Ishikawa (cell line): ENCODE results near the gene CASK.

Experiments
- CEBPB ChIP-seq: IDR thresholded peaks from 2 replicates; pipeline ENCODE4 v1.6.1; 2012
- CREB1 ChIP-seq: IDR thresholded peaks from 2 replicates; pipeline ENCODE4 v1.6.1; 2012; ENCODE audit warnings: low read depth
- EGR1 ChIP-seq: IDR thresholded peaks from 2 replicates; pipeline ENCODE4 v1.6.1; 2012
- EP300 ChIP-seq: IDR thresholded peaks from 2 replicates; pipeline ENCODE4 v1.6.1; 2012; ENCODE audit warnings: borderline replicate concordance
- FOXM1 ChIP-seq: IDR thresholded peaks from 2 replicates; pipeline ENCODE4 v1.6.1; 2012; ENCODE audit warnings: low read depth, borderline replicate concordance
- NFIC ChIP-seq: IDR thresholded peaks from 2 replicates; pipeline ENCODE4 v1.6.1; 2012
- RAD21 ChIP-seq: IDR thresholded peaks from 2 replicates; pipeline ENCODE4 v1.6.1; 2012; ENCODE audit warnings: low read depth
- TAF1 ChIP-seq: IDR thresholded peaks from 2 replicates; pipeline ENCODE4 v1.6.1; 2012; ENCODE audit warnings: low read depth, mild to moderate bottlenecking
- TCF12 ChIP-seq: IDR thresholded peaks from 2 replicates; pipeline ENCODE4 v1.6.1; 2012; ENCODE audit warnings: low read depth
- TEAD4 ChIP-seq: IDR thresholded peaks from 2 replicates; pipeline ENCODE4 v1.6.1; 2012
- YY1 ChIP-seq: IDR thresholded peaks from 2 replicates; pipeline ENCODE4 v1.6.1; 2012; ENCODE audit warnings: low read depth
- ZBTB7A ChIP-seq: IDR thresholded peaks from 2 replicates; pipeline ENCODE4 v1.6.1; 2012; ENCODE audit warnings: low read depth
- TF ChIP-seq, protein P1 (sequence below): IDR thresholded peaks from 2 replicates; pipeline ENCODE4 v1.6.1; 2012
- TF ChIP-seq, protein P2 (sequence below): IDR thresholded peaks from 2 replicates; pipeline ENCODE4 v1.6.1; 2012; ENCODE audit warnings: low read depth, mild to moderate bottlenecking
- TF ChIP-seq, protein P3 (sequence below): IDR thresholded peaks from 2 replicates; pipeline ENCODE4 v1.6.1; 2012

Gene CASK

DNA sequence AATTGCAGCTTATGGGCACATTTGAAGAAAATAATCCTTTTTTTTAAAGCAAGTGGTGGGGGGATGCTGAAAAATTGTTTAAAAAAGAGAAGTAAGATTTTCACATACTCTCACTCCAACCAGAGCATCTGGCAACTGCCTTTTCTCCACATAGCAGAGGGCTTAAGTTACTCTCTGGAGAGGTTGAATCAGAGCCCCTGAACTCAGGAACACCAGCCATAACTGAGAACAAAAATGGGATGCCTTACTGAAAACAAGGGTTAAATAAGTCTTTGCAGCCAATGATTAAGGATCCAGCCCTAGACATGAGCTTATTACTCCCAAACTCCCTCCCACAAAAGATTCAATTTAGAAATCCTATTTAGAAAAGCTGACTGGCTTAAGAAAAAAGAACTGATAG, 27.5 kb downstream of the CASK start:
- TF ChIP-seq TEAD4 (no peak), CEBPB (no peak), EGR1 (no peak), TCF12 (no peak), TAF1 (no peak), CREB1 (no peak), RAD21 (no peak), FOXM1 (no peak), EP300 (no peak), ZBTB7A (no peak)
- TF ChIP-seq, protein P1, sequence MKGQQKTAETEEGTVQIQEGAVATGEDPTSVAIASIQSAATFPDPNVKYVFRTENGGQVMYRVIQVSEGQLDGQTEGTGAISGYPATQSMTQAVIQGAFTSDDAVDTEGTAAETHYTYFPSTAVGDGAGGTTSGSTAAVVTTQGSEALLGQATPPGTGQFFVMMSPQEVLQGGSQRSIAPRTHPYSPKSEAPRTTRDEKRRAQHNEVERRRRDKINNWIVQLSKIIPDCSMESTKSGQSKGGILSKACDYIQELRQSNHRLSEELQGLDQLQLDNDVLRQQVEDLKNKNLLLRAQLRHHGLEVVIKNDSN = no peak
- TF ChIP-seq, protein P2, sequence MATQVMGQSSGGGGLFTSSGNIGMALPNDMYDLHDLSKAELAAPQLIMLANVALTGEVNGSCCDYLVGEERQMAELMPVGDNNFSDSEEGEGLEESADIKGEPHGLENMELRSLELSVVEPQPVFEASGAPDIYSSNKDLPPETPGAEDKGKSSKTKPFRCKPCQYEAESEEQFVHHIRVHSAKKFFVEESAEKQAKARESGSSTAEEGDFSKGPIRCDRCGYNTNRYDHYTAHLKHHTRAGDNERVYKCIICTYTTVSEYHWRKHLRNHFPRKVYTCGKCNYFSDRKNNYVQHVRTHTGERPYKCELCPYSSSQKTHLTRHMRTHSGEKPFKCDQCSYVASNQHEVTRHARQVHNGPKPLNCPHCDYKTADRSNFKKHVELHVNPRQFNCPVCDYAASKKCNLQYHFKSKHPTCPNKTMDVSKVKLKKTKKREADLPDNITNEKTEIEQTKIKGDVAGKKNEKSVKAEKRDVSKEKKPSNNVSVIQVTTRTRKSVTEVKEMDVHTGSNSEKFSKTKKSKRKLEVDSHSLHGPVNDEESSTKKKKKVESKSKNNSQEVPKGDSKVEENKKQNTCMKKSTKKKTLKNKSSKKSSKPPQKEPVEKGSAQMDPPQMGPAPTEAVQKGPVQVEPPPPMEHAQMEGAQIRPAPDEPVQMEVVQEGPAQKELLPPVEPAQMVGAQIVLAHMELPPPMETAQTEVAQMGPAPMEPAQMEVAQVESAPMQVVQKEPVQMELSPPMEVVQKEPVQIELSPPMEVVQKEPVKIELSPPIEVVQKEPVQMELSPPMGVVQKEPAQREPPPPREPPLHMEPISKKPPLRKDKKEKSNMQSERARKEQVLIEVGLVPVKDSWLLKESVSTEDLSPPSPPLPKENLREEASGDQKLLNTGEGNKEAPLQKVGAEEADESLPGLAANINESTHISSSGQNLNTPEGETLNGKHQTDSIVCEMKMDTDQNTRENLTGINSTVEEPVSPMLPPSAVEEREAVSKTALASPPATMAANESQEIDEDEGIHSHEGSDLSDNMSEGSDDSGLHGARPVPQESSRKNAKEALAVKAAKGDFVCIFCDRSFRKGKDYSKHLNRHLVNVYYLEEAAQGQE = no peak

DNA sequence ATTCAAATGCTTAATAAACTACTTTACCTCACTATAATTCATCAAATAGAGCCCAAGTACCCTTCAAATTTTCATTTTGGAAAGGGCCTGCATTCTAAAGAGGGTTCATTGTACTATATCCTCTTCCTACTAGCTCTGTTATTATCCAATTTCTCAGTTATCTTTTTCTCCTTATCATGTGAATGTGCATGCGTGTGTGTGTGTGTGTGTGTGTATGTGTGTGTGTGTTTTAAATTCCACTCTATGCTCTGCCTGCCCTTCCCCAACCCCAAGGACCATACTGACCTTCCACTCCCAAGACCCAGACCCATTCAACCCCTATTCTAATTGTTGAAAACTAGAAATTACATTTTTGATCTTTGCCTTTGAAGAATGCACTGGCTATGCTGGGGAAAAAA, 33.3 kb downstream of the CASK start:
- TF ChIP-seq FOXM1 (no peak), TEAD4 (no peak), EGR1 (no peak), YY1 (no peak), CEBPB (no peak), EP300 (no peak), TCF12 (no peak)
- TF ChIP-seq, protein P3, sequence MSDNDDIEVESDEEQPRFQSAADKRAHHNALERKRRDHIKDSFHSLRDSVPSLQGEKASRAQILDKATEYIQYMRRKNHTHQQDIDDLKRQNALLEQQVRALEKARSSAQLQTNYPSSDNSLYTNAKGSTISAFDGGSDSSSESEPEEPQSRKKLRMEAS = no peak
- TF ChIP-seq, protein P2 = no peak
- TF ChIP-seq, protein P1 = no peak

DNA sequence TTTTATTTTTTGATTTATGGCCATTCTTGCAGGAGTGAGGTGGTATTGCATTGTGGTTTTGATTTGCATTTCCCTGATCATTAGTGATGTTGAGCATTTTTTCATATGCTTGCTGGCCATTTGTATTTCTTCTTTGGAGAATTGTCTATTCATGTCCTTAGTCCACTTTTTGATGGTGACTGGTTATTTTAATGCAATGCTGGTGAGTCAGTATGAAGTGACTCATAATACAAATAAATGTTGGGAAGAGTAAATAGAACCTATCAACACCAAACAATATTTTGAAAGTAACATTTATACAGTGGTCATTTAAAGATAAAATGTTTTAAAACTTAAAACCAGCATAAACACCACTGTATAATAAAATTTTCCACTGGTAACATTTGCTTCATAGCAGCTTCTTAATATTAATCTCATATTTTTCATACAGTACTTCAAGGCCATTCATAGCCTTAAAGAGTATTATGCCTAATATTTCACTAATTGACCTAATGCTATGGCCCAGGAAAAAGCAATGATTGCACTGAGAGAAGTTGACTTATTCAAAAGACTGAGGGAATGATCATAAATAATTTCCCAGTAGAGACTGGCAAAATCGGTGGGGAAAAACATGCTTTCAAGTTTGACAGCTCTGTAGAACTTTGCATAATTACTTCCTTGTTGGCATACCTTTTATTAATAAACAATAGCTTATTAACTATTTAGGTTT, 33.9 kb downstream of the CASK start:
- TF ChIP-seq RAD21 (no peak), CREB1 (no peak), ZBTB7A (no peak), NFIC (no peak), TAF1 (no peak), TEAD4 (no peak), EP300 (no peak), EGR1 (no peak), FOXM1 (no peak)
- TF ChIP-seq, protein P1 = no peak

DNA sequence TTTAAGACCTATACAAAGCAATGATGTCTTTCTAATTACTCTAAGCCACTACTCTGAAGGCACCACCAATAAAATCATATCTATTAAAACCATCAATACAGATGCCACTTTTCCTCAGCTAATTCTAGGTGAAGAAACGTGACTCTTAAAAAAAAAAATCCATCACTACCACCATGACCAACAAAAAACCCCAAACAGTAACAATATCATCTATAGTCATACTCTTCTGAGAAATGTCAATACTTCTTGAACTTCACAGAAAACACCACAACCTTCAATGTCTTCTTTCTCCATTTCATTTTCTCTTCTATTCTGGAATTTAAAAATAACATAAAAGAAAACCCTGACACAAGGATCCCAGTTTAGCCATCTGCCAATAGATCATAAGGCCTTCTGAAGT, 35.7 kb downstream of the CASK start:
- TF ChIP-seq ZBTB7A (no peak), NFIC (no peak), TEAD4 (no peak), CEBPB (no peak), YY1 (no peak), EGR1 (no peak), TAF1 (no peak), RAD21 (no peak), EP300 (no peak), TCF12 (no peak), CREB1 (no peak), FOXM1 (no peak)
- TF ChIP-seq, protein P2 = no peak
- TF ChIP-seq, protein P1 = no peak
- TF ChIP-seq, protein P3 = no peak
